Stimulated activated CD8-positive, alpha-beta memory T cell treated with anti-CD3 and anti-CD28 coated beads, Interleukin-12 subunit alpha, Interleukin-12 subunit beta, amount 100 ng/mL, for 24 hours (primary cell): ENCODE data around the gene ATG2A.

Experiments used
- DNase-seq: peaks from one replicate; pipeline ENCODE4 v3.0.0-alpha.2; 2020; ENCODE audit errors: extremely low read depth

The ATG2A gene

GRCh38 chr11:64902102-64902900, 14.7 kb downstream of the ATG2A start:
- DNase-seq: no peak

GRCh38 chr11:64900774-64901173, 16.2 kb downstream of the ATG2A start:
- DNase-seq: no peak

DNA sequence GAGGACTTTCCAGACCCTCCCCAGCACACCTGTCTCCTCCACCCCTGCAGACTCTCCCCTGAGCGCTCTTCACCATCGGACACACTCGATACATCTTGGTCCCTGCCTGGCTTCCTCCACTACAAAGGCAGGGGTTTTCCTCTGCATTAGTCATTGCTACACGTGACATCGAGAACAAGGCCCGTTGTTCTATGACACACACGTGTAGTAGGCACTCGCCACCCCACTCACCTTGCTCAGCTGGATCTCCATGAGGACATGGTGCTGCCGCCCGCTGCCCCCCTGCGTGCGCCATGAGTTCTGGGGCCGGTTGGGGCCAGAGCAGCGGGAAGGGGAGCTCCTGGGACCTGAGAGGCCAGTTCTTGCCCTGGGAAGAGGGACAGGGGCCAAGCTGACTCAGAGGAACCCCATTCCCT, 16.7 kb downstream of the ATG2A start:
- peak; percentile 41 for DNase-seq

GRCh38 chr11:64898541-64898940, 18.5 kb downstream of the ATG2A start:
- DNase-seq: no peak

- DNase-seq: no peak
Measured at GRCh38 chr11:64898076-64898445, 18.9 kb downstream of the ATG2A start.

- no peak for DNase-seq
Measured at GRCh38 chr11:64897381-64898075, 19.5 kb downstream of the ATG2A start.

- no peak for DNase-seq
Measured at GRCh38 chr11:64896448-64897022, 20.5 kb downstream of the ATG2A start.

DNA sequence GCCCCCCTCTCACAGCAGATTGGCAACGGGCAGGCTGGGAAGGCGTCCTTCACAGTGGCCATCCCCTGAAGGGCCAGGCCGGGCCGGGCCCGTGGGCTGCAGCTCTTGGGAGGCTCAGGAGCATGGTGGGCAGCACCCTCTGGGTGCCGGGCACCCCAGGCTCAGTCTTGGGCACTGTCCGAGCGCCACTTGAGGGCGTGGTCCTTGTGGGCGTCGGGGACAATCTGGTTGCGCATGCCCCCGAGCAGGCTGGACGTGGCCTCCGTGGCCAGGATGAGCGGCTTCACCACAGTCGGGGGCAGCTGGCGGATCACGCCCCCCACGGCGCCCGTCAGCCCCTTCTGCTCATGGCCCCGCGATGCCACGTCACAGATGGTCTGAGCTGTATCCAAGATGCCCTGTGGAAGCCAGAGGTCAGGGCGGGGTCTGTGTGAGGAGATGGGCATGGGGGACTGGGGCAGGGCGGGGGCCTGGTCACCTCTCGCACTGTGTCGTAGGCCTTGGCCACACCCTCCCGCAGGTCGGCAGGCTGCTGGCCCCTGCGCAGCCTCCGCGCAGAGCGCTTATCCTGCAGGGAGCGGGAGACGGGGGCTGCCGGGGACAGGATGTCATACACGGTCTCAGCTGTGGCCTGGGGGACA, 22.1 kb downstream of the ATG2A start:
- no peak for DNase-seq

DNA sequence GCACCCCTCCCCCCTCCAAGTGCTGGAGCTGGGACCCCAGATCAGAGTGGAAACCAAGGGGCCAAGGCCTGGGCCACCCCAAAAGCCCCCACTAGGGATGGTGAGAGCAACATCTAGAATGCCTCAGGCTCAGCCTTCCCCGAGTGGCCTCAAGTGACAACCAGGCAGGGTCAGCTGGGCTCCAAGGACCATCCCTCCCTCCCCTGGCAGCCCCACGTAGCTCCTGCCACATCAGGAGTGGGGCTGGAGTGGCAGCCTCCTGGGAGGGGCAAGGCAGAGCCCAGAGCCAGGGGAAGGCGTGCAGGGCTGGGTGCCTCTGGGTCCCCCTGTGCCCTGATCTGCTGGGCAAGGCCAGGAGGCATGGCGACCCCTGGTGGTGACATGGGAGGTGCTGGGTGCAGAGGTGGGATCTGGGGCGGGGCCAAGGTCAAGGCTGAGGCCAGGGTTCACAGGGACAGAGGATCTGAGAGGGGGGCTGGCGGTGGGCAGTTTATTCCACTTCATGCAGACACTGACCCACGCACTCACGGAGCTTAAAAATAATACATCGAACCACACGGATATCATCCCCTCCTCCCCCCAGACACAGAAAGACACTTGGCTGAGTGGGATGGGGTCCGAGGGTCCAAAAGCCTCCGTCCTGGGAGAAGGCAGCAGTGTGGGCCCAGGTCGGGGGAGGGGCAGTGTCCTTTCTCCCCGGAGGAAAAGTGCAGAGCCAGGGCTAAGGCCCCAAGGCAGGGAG, 22.8 kb downstream of the ATG2A start:
- peak; percentile 84 for DNase-seq

- no peak for DNase-seq
Measured at GRCh38 chr11:64893194-64894069, 23.6 kb downstream of the ATG2A start.

DNA sequence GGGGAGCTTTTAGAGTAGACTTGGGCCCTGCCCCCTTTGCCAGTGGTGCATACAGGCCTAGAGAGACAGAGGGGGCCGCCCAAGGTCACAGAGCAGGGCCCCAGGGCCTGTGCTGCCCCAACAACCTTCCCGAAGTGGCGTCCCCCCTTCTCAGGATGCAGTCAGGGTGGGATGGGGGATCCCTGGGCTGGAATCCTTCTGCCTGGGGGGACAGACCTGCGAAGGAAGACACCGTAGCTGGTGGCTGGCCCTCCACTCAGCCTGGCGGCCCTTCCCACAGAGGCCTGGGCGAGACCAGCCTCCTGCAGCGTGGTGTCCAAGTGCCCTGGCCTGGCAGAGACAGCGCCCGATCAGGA, 24.2 kb downstream of the ATG2A start:
- DNase-seq: no peak

DNA sequence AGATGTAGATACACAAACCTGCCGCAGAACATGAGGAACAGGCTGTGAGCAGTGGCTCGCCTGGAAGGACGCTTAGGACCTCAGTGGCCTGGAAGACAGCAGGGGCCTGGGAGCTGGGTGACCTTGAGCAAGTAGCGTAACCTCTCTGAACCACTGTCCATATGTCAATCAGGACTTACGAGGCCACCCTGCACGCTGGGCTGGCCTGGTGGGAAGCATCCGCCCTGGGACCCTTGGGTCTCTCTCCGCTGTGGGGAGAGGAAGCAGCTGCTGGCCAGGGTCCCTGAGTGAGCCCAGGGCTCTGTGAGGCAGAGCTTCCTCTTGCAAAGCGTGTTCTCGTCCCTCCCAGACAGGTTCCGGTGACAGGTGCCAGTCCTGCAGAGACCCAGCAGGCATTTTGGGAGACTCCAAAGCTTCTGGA, 24.6 kb downstream of the ATG2A start:
- no peak for DNase-seq

DNA sequence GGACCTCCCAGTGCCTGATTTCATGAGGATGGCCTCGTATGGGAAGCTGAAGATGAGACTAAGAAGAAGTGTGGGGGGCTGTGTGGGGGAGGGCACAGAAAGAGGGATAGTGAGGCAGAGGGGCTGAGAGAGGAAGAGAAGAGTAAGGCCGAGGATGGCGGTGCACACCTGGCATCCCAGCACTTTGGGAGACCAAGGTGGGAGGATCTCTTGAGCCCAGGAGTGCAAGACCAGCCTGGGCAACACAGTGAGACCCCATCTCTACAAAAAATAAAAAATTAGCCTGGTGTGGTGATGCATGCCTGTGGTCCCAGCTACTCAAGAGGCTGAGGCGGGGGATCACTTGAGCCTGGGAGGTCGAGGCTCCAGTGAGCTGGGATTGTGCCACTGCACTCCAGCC, 25.1 kb downstream of the ATG2A start:
- DNase-seq: no peak

DNA sequence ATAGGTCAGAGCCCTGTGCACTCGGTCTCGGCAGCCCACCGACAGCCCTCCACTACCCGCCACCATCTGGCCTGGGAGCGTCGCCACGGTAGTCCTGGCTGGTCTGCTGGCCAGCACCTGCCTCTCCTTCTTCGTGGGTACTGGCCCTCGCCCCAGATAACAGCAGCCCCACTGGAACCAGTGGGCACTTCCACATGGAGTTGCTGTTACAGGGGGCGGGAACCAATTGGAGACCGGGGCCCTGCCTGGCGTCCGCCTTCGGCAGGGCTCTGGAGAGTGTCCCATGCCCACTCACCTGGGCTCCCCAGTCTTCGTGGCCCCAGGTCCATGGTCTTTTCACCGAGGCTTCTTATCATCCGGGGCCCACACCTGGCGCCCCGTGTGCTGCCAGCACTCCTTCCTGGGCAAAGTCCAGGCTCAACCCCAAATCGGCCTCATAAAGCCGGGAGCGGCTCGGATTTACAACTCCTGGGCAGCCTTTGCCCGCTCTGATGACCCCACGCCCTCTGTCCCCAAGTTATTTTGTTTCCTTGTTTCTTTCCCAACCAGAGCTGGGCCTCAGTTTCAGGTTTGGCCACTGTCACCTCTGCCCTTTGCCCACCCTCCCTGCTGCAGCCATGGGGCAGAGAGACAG, 25.7 kb downstream of the ATG2A start:
- no peak for DNase-seq

DNA sequence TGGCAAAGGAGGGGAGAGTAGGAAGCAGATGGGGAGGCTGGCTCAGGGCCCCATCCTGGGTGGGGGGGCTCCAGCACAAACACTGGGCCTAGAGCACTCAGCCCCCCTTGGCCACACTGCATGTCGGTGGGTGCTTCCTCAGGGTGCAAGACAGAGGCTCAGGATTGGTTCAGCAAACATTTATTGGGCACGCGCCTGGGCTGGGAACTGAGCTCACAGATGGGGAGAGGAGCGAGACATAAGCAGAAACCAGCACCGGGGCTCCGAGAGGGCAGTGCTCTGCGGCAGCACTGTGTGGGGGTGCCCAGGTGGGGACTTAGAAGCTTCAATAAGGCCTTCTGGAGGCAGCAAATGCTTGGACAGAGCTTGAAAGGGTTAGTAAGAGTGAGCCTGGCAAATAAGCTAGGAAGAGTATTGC, 26.5 kb downstream of the ATG2A start:
- DNase-seq: no peak

GRCh38 chr11:64888729-64889511, 28.1 kb downstream of the ATG2A start:
- DNase-seq: no peak

- DNase-seq: no peak
Measured at GRCh38 chr11:64888406-64888728, 28.6 kb downstream of the ATG2A start.

DNA sequence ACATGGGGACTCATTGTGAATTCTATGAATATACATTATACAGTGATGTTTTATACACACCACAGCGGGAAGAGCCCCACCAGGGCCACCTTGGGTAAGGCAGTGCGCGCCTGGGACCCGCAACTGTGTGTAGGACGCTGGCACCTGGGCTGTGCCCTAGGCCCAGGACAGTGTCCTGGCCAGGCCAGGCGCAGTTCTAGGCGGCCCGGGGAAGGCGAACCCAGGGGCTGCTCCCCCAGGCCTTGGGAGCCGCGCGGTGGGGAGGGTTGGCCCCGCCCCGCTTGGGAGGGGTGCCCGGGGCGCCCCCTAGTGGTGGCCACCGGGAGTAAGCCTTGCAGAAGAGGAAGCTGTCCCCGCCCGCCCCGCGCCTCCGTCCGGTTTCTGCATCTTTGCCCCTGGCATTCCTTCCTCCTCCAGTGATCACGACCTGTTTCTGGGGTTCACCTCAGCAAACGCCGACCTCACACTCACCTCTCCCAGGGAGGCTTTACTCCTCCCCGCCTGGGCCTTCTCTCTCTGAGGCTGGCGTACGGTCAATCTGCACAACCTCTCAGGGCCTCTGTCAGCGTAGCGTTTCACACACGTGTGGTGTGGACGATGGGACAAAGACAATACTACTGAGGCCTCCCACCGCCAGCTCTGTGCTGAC, 29.1 kb downstream of the ATG2A start:
- peak; percentile 57 for DNase-seq

- no peak for DNase-seq
Measured at GRCh38 chr11:64887234-64887756, 29.7 kb downstream of the ATG2A start.
